ENCODE measurements around the gene TSNAXIP1.
A peak's percentile ranks its signal among the peaks of the same experiment; 100 is the strongest.

DNA sequence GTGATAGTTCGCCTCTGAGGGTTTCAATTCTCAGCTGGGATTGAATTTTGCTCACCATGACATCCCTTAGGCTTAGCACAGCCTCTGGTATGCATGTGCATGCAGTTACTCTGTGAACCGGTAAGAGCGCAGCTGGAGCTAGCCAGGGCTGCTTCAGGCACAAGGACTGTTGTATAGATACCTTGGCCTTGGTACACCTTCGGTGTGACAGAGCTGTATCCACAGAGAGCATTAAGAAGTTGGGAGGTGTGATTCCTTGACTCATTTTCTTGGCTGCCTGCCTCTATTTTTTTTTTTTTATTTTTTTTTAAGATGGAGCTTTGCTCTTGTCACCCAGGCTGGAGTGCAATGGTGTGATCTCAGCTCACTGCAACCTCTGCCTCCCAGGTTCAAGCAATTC is 37.8 kb downstream of the TSNAXIP1 start:
- TF ChIP-seq CTCF (tag by site-specific recombination; IDR thresholded peaks at IDR 0.05) (no peak), ZNF155 (tag by site-specific recombination; IDR thresholded peaks at IDR 0.05) (no peak), ZNF148 (tag by site-specific recombination; IDR thresholded peaks at IDR 0.05; ENCODE audit: borderline replicate concordance) (no peak), ZNF335 (tag by site-specific recombination; conservative IDR thresholded peaks at IDR 0.05) (no peak), ZNF510 (tag by site-specific recombination; IDR thresholded peaks at IDR 0.05; ENCODE audit: insufficient replicate concordance) (no peak), YY2 (tag by site-specific recombination; IDR thresholded peaks at IDR 0.05) (no peak), GLI4 (tag by site-specific recombination; IDR thresholded peaks at IDR 0.05) (no peak), ZNF274 (IDR thresholded peaks at IDR 0.05; ENCODE audit: low read length) (no peak), ZNF274 (tag by site-specific recombination; IDR thresholded peaks at IDR 0.05; ENCODE audit: borderline replicate concordance) (no peak)
- TF ChIP-seq, protein P1, sequence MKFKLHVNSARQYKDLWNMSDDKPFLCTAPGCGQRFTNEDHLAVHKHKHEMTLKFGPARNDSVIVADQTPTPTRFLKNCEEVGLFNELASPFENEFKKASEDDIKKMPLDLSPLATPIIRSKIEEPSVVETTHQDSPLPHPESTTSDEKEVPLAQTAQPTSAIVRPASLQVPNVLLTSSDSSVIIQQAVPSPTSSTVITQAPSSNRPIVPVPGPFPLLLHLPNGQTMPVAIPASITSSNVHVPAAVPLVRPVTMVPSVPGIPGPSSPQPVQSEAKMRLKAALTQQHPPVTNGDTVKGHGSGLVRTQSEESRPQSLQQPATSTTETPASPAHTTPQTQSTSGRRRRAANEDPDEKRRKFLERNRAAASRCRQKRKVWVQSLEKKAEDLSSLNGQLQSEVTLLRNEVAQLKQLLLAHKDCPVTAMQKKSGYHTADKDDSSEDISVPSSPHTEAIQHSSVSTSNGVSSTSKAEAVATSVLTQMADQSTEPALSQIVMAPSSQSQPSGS (tag by site-specific recombination; IDR thresholded peaks at IDR 0.05; ENCODE audit: low read depth), result no peak
- TF ChIP-seq, protein P2, sequence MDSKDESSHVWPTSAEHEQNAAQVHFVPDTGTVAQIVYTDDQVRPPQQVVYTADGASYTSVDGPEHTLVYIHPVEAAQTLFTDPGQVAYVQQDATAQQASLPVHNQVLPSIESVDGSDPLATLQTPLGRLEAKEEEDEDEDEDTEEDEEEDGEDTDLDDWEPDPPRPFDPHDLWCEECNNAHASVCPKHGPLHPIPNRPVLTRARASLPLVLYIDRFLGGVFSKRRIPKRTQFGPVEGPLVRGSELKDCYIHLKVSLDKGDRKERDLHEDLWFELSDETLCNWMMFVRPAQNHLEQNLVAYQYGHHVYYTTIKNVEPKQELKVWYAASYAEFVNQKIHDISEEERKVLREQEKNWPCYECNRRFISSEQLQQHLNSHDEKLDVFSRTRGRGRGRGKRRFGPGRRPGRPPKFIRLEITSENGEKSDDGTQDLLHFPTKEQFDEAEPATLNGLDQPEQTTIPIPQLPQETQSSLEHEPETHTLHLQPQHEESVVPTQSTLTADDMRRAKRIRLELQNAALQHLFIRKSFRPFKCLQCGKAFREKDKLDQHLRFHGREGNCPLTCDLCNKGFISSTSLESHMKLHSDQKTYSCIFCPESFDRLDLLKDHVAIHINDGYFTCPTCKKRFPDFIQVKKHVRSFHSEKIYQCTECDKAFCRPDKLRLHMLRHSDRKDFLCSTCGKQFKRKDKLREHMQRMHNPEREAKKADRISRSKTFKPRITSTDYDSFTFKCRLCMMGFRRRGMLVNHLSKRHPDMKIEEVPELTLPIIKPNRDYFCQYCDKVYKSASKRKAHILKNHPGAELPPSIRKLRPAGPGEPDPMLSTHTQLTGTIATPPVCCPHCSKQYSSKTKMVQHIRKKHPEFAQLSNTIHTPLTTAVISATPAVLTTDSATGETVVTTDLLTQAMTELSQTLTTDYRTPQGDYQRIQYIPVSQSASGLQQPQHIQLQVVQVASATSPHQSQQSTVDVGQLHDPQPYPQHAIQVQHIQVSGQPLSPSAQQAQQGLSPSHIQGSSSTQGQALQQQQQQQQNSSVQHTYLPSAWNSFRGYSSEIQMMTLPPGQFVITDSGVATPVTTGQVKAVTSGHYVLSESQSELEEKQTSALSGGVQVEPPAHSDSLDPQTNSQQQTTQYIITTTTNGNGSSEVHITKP (tag by site-specific recombination; IDR thresholded peaks at IDR 0.05), result peak; percentile 72

All from HEK293 (cell line).